ENCODE results near the gene CCBE1. TPM values are rescaled to one million over a fixed set of nuclear protein-coding genes. Genes with fewer than 3 reads are reported as not detected.

The CCBE1 gene
- total RNA-seq, 4 donors from 2014 or later, result 0.18 to 2.8 (median 1.6) TPM

GRCh38 chr18:59699061-59699460, 1.8 kb upstream of the CCBE1 start:
- H3K36me3 ChIP-seq, result no peaks in the 10 kb centered on the region
- no peak overlapping the region for H3K4me3 ChIP-seq
- no peak for DNase-seq
- peaks cover 0 to 23% (median 0%) of the 10 kb centered on the region in 4 donors for H3K4me1 ChIP-seq
- H3K27ac ChIP-seq, result no peak overlapping the region
- TF ChIP-seq POLR2A (IDR thresholded peaks at IDR 0.05) (no peak), CTCF (IDR thresholded peaks at IDR 0.05) (no peak)
- H3K27me3 ChIP-seq, result no peaks in the 10 kb centered on the region
- no peaks in the 10 kb centered on the region for H3K9me3 ChIP-seq

DNA sequence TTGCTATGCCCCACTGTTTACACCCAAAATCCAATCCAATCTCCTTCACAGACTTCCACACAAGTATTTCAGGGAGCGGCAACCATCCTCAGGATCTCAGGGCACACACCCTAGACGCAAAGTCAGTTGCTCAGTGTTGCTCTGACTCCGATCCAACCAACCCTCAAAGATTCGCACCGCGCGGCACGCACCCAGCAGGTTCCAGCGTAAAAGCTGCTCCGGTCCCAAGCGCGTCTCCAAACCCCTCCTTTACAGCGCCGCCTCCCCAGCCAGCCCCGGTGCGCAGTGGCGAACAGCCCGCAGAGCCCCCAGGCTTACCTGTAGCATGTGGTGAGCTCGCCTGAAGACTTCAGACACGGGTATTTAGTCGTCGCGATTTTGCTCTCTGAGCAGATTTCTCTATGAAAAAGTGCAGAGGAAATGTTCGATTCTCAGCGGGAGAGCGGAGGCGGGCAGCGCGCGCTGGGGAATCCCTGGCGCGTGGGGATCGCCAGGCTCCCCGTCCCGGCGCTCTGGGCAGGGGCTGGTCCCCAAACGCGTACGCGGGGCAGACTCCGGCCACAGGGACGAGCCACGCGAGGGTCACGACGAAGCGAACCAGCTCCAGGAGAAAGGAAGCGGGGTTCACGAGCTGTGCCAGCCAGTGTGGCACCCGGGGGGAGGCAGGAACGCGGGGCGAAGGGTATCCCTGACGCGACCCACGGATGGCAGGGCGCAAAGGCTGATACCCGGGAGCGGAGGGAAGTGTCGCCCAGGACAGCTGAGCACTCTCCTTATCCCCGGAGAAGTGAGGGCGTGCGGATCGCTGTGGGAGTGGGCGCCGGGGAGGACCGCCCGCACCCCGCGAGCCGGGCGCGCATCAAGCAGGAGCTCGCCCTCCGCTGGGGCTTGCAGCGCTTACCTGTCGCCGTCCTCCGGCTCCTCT, 650 bp downstream of the CCBE1 start:
- no peak for TF ChIP-seq CTCF (IDR thresholded peaks at IDR 0.05)
- TF ChIP-seq POLR2A (IDR thresholded peaks at IDR 0.05), result no peak
- peaks cover 0 to 23% (median 0%) of the 10 kb centered on the region in 4 donors for H3K4me1 ChIP-seq
- peak overlapping the region in 2 of 4 donors; percentile 31 to 44 for H3K27ac ChIP-seq
- peak overlapping the region; percentile 25 to 52 (median 40) for H3K4me3 ChIP-seq
- H3K9me3 ChIP-seq, result no peaks in the 10 kb centered on the region
- no peaks in the 10 kb centered on the region for H3K27me3 ChIP-seq
- DNase-seq, result peak in 1 of 3 donors; percentile 50
- H3K36me3 ChIP-seq, result no peaks in the 10 kb centered on the region

- peaks cover 0 to 16% (median 0%) of the 10 kb centered on the region in 4 donors for H3K4me1 ChIP-seq
Measured at GRCh38 chr18:59695551-59695950, 1.7 kb downstream of the CCBE1 start.

GRCh38 chr18:59694824-59695223, 2.4 kb downstream of the CCBE1 start:
- no peak for DNase-seq
- TF ChIP-seq CTCF (IDR thresholded peaks at IDR 0.05) (no peak), POLR2A (IDR thresholded peaks at IDR 0.05) (no peak)
- Histone ChIP-seq H3K9me3 (no peaks in the 10 kb centered on the region), H3K36me3 (no peaks in the 10 kb centered on the region), H3K4me3 (no peak overlapping the region), H3K27me3 (no peaks in the 10 kb centered on the region), H3K27ac (no peak overlapping the region), H3K4me1 (peaks cover 0 to 9% (median 0%) of the 10 kb centered on the region in 4 donors)

More at GRCh38 chr18:59695551-59695950, 1.7 kb downstream of the CCBE1 start:
- DNase-seq, result no peak
- Histone ChIP-seq H3K9me3 (no peaks in the 10 kb centered on the region), H3K27me3 (no peaks in the 10 kb centered on the region), H3K27ac (no peak overlapping the region), H3K4me3 (peak overlapping the region in 1 of 4 donors; percentile 52), H3K36me3 (no peaks in the 10 kb centered on the region)
- TF ChIP-seq CTCF (IDR thresholded peaks at IDR 0.05) (no peak), POLR2A (IDR thresholded peaks at IDR 0.05) (no peak)

GRCh38 chr18:59691996-59692395, 5.2 kb downstream of the CCBE1 start:
- no peaks in the 10 kb centered on the region for H3K36me3 ChIP-seq
- DNase-seq, result no peak
- H3K27ac ChIP-seq, result no peak overlapping the region
- H3K9me3 ChIP-seq, result no peaks in the 10 kb centered on the region
- TF ChIP-seq POLR2A (IDR thresholded peaks at IDR 0.05), result no peak
- no peaks in the 10 kb centered on the region for H3K4me1 ChIP-seq
- H3K27me3 ChIP-seq, result no peaks in the 10 kb centered on the region
- no peak overlapping the region for H3K4me3 ChIP-seq

- no peak overlapping the region for H3K4me3 ChIP-seq
- no peaks in the 10 kb centered on the region for H3K9me3 ChIP-seq
- TF ChIP-seq CTCF (IDR thresholded peaks at IDR 0.05), result no peak
- TF ChIP-seq POLR2A (IDR thresholded peaks at IDR 0.05), result no peak
- no peaks in the 10 kb centered on the region for H3K4me1 ChIP-seq
- no peaks in the 10 kb centered on the region for H3K36me3 ChIP-seq
- no peaks in the 10 kb centered on the region for H3K27me3 ChIP-seq
- DNase-seq, result no peak
- no peak overlapping the region for H3K27ac ChIP-seq
Measured at GRCh38 chr18:59690996-59691395, 6.2 kb downstream of the CCBE1 start.
